GM10266 (cell line): ENCODE results near the gene NDC80.

ENCODE experiments used
- DNase-seq: peaks from one replicate; pipeline ENCODE4 v3.0.0; 2012; ENCODE audit errors: extremely low spot score
- TF ChIP-seq, protein P1 (sequence below): IDR thresholded peaks from 2 replicates; pipeline ENCODE4 v1.5.1; 2012; ENCODE audit warnings: mild to moderate bottlenecking, low read depth; ENCODE audit not compliant: control insufficient read depth, insufficient read depth; ENCODE audit errors: missing control alignments

Gene NDC80

DNA sequence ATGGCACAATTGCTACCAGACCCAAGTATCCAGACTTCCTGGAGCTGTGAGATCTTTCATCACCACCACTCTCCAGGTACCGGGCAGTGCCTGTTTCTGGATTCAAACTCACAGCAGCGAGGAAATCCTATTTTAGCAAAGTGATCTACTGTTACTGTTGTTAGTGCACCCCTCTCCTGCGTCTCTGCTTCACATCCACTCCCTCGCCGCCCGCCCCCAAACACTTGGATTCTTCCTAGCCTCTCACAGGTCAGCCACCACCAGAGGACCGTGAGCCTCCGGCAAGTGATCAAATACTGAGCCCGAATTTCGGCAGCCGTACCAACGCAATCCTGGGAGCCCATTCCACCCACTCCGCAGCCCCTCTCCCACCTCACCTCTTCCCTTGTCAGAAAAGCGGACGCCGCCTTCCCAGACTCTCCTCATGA is 571 bp upstream of the NDC80 start:
- TF ChIP-seq, protein P1, sequence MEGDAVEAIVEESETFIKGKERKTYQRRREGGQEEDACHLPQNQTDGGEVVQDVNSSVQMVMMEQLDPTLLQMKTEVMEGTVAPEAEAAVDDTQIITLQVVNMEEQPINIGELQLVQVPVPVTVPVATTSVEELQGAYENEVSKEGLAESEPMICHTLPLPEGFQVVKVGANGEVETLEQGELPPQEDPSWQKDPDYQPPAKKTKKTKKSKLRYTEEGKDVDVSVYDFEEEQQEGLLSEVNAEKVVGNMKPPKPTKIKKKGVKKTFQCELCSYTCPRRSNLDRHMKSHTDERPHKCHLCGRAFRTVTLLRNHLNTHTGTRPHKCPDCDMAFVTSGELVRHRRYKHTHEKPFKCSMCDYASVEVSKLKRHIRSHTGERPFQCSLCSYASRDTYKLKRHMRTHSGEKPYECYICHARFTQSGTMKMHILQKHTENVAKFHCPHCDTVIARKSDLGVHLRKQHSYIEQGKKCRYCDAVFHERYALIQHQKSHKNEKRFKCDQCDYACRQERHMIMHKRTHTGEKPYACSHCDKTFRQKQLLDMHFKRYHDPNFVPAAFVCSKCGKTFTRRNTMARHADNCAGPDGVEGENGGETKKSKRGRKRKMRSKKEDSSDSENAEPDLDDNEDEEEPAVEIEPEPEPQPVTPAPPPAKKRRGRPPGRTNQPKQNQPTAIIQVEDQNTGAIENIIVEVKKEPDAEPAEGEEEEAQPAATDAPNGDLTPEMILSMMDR: no peak
- peak; percentile 54 for DNase-seq

DNA sequence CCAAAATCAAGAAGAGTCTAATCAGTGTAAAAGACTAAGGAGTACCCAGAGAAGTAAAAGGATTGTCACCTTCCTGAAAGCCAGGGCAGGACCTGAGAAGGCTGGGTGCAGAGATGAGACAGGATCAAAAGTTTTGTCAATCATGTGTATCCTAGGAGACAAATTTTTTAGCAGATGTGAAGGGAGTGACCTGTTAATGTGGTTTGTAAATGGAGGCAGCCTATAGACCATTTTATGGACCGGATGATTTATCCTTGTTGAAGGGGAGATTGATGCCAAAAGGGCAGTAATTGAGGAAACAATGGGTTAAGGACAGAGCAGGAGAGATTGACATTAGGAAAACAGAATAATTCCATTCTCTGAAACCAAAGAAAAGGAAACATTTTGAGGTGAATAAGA is 813 bp downstream of the NDC80 start:
- DNase-seq: peak; percentile 9
- TF ChIP-seq, protein P1: no peak

DNA sequence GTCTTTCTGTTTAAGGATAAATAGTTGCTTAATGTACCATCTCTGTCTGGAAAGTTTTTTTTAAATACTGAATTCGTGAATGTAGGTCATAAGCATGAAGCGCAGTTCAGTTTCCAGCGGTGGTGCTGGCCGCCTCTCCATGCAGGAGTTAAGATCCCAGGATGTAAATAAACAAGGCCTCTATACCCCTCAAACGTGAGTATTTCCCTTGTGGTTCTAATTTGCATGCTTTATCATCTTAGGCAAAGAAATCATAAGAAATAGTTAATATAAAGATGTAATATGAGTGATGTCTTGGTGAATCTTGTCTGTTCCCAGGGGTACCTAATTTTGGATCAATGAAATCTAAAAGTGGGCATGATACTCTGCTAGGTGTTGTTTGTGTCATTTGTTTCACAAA is 1.5 kb downstream of the NDC80 start:
- TF ChIP-seq, protein P1: no peak
- DNase-seq: no peak

DNA sequence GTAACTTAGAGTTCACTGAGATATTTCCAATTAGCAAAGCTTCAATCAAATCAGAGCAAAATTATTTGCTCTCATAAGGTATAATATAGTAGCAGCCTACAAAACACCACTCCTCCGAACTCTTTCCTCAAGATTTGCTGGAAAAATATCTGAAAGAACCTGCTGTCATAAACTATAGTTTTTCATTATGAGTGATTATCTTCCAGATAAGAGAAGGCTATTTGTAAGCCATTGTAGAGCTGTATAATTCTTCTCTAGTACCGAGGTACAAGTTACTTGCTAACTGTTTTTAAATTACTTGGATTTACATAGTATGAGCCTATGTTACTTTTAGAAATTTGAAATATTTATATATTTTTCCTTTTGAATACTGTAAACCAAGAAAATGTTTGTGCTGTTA is 2.1 kb downstream of the NDC80 start:
- TF ChIP-seq, protein P1: no peak
- DNase-seq: no peak

DNA sequence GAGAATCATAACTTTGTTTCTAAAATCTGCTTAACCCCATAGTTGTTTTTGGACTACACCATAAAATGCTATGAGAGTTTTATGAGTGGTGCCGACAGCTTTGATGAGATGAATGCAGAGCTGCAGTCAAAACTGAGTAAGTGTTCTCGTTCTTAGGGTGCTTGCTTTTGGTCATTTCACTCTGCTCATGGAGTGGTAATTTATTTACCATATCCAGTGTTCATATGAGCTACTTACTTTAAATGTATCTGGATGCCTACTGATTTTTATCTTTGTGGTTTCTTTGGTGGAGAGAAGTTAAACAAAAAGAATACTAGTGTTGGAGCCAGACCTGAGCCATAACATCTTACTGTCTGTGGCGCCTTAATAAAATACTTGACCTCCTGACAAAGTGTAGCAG is 16.4 kb downstream of the NDC80 start:
- DNase-seq: no peak
- TF ChIP-seq, protein P1: no peak

DNA sequence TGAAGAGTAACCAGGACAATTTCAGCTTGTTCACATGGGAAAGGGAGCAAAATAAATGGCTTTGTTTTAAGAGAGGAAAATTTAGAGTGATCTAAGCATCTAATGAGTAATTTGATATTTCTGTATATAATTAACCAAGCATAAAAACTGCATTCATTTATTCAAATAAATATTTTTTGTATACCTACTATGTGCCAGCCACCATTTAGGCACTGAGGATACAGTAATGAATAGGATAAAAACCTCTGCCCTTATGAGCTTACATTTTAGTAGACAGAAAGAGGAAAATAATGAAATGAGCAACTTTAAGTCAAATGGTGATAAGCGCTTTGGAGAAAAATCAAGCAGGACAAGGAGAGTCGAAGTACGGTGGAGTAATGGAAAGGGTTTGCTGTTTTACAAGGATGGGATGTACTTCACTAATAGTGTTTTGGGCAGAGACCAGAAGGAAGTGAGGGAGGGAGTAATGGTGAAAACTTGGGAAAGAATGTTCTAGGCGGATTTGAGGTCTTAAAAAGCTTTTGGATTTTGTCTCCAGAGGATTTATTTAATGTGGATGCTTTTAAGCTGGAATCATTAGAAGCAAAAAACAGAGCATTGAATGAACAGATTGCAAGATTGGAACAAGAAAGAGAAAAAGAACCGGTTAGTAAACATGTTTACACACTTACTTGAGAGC is 17.4 kb downstream of the NDC80 start:
- TF ChIP-seq, protein P1: no peak
- DNase-seq: no peak

DNA sequence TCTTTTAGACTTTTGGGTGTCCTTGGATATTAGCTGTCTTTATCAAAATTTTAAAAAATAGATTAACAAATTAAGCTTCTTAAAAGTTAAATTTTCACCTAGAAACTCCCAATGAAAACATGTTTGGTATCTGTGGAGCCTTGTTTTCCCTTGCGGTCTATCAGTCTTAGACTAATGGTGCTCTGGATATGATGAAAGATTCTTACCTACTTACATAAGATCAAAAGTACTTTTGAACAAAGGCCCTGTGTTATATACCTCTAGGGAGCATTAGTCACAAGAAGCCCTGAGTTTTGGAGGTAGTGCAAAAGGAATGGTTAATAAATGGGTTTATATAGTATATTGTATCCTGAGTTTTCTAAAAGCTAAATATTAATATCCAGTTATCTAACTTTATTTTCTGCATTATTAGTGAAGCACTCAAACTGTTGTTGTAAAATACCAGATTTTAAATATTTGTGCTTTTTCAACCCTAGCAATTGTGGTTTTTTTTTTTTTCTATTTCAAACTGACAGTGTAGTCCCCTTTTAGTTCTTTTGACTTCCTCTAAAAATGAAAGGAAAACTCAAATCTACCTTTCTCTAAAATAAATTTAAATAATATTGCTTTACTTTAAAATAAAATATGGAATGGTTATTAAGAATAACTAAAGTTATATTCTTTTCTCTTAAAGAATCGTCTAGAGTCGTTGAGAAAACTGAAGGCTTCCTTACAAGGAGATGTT is 18.1 kb downstream of the NDC80 start:
- no peak for DNase-seq

More for the DNA sequence above, 18.1 kb downstream of the NDC80 start:
- TF ChIP-seq, protein P1: no peak
